Stimulated activated CD4-positive, alpha-beta T cell treated with anti-CD3 and anti-CD28 coated beads, TNF-alpha, amount 100 ng/mL, for 4 hours (primary cell): ENCODE data around the gene VEZT.
"Not testable (repeated sequence)": the region's sequence is repeated elsewhere in the genome, so short reads cannot be mapped to it uniquely, and the experiment has no call there.

Experiments used
- DNase-seq, 3 experiments: peaks; one replicate each; pipeline ENCODE4 v3.0.0-alpha.2; 2020; ENCODE audit warnings: low read depth in 3 of 3

Gene VEZT, protein sequence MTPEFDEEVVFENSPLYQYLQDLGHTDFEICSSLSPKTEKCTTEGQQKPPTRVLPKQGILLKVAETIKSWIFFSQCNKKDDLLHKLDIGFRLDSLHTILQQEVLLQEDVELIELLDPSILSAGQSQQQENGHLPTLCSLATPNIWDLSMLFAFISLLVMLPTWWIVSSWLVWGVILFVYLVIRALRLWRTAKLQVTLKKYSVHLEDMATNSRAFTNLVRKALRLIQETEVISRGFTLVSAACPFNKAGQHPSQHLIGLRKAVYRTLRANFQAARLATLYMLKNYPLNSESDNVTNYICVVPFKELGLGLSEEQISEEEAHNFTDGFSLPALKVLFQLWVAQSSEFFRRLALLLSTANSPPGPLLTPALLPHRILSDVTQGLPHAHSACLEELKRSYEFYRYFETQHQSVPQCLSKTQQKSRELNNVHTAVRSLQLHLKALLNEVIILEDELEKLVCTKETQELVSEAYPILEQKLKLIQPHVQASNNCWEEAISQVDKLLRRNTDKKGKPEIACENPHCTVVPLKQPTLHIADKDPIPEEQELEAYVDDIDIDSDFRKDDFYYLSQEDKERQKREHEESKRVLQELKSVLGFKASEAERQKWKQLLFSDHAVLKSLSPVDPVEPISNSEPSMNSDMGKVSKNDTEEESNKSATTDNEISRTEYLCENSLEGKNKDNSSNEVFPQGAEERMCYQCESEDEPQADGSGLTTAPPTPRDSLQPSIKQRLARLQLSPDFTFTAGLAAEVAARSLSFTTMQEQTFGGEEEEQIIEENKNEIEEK

DNA sequence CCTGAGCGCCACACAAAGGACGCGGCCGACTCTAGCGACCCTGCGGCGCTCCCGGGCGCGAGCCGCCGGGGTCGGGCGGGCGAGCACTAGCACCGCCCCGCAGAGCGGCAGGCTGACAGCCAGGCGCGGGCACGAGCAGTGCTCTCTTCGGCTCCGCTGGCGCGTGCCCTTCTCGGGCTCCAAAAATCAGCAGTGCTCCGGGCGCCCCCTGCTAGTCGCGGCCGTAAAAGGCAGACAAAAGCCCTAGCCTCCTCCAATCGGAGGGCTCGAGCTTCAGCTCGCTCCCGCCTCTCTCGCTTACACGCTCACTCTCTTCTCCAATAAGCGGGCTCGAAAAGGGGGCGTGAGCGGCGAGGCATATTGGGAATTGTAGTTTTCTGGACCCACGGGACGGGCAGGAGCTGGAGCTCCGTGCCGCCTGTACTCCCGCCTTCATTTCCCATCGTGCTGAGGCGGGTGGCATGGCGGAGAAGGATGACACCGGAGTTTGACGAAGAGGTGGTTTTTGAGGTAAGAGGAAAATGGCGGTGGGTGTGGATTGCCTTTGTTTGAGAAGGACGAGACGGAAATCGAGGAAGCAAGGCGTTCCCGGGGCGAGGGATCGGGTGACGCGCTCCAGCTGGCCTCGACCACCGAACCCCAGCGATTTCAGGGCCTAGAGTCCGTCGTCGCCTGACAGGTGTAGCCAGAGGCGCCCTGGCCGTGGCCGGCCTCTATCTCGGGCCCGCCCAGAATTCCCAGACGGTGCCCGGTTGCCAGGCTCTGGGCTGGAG is at the start of gene VEZT, which contains the start of gene FGD6:
TSS of gene VEZT (plus strand) at position 431 of the 773 bp plus-strand sequence. CDS start at position 475, 44 bp downstream.
TSS of gene FGD6 (minus strand) at position 91 of the 773 bp plus-strand sequence. CDS start 227 bp downstream, outside the sequence.
- peak; percentile 89 to 98 (median 96) for DNase-seq

DNA sequence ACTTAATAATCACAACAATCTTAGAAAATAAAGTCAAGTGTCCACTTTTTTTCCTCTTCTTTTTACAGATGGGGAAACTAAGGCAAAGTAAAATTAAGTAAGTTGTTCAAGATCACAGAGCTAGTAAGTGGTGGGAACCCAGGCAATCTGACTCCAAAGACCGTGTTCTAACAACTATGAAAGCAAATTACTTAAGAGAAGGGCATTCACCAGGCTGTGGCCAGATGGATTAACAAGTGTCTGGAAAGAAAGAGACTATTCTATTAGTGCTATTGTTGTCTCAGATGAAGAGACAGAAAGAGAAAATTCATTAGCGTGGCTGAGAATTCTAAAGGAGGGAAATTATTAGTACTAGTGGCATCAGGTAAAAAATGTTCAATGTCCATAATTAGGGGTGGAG is 48.9 kb upstream of the VEZT start:
- no peak for DNase-seq

DNA sequence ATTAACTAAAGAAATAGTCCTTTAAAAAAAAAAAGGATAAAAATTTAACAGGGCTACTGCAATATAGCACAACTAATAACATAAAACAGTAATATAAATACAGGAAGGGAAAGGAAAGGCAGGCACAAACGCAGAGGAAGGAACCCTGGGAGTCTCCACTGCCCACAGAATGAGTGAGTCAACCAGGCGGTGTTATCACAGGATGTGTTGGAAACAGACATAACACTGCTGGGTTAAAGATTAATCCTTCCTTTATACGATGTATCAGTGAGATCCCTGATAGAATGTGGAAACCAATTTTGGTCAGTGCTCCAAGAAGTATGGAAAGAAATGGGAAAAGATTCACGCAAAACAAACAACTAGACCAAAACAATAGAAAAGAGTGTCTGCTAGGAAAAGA is 48.2 kb upstream of the VEZT start:
- no peak for DNase-seq

DNA sequence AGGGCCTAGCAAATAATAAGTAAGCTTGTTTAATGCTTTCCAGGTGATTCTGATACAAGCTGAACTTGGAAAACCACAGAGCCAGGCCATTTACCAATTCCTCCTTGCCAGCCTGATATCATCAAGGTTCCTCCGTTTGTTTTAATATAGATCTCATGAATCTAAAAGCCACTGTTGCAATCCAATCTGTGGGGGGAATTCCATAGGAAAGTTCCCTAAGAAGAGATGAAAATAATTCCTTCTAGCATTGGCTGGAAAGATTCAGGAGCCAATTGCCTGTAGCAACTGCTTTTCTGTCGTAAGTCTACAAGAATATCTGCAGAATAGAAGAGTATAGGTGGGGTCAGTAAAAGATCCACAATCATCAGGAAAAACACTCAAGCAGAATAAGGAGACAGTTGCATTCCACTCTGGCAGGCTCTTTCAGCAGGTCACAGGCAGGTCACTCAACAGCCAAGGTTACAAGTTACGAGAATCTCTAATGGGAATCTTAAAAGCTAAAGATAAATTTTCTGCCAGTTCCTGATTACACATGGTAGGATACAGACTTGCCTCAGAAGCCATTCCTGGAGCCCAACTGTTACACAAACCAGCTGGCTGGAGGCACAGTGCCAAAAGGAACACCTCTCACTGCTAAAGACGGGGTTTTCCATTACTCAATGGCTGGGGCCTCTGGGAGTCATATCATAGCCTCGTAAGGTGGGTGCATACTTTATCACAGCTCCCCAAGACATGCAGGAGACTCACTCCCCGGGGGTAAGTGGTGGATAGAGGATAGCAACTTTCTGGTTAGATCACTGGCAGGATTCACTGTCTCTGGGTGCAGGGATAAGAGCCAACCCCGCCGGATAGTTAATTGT is 44.0 kb upstream of the VEZT start:
- no peak for DNase-seq

DNA sequence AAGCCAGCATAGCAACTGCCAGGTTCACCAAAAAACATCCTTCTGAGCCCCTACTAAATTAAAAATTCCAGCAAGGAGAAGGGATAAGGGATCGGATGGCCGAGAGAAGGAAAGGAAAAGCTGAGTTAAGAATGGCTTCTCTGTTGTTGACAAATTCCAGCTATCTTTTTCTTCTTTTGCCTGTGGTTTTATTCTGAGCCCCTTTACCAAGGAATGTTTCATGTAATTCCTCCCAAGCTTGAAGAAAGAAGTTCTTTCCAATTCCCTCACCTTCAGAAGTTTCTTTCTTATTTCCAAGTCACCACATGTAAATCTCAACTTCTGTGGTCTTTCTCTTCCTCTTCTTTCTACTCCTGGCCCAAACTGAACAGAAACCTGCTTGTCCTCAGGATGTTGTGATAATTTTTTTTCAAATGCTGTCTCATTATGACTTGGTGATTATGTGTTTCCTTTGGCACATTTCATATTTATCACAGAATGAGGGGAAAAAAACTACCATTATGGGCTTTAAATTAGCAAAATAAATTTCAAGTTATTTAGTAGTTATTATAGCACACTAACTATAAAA is 40.3 kb upstream of the VEZT start:
- no peak for DNase-seq

DNA sequence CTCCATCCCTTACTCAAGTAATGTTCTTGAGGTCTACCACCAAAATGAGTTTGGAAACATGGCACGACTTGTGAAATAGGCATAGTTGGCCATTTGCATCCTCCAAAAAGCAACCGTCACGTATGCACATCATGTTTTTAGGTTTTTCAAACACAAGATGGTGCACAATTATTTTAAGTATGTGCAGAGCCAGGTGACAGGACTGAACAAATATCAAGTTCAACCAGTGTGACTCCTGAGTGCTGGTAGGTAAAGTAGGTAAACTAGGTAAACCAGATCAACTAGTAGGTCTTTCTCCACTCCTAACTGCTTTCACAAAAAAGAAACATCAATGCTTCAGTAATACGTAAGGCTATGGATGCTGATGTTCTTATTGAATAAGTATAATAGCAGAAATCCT is 39.5 kb upstream of the VEZT start:
- no peak for DNase-seq

DNA sequence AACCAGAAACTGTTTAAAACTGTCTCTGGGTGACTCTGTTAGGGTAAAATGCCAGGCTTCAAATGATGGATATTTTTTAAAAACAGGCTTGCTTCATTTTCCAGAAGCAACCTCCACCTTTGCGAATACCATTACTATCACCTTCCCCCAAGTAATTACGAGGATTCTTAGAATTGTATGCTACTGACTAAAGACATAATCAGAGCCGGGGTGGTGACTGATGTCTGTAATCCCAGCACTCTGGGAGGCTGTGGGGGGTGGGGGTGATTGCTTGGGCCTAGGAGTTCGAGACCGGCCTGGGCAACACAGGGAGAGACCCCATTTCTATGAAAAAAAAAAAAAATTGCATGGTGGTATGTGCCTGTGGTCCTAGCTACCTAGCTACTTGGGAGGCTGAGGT is 38.6 kb upstream of the VEZT start:
- no peak for DNase-seq

DNA sequence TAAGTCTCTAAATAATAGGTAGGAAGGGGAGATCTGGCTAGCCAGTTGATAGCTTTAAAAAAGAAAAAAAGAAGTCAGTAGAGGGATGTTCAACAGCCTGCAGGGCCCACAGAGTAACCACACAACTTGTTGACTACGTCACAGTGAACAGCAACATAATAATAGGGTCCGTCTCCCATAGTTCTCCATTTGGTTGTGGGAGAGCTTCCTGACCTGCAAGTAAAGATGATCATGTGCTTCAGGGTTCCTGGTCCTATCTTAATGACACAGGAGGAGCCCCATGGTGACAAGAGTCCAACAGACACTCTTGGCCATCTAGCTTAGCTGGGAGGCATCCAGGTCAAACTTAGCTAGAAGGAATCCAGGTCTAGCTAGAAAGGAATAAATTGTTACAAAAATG is 36.5 kb upstream of the VEZT start:
- DNase-seq: no peak

DNA sequence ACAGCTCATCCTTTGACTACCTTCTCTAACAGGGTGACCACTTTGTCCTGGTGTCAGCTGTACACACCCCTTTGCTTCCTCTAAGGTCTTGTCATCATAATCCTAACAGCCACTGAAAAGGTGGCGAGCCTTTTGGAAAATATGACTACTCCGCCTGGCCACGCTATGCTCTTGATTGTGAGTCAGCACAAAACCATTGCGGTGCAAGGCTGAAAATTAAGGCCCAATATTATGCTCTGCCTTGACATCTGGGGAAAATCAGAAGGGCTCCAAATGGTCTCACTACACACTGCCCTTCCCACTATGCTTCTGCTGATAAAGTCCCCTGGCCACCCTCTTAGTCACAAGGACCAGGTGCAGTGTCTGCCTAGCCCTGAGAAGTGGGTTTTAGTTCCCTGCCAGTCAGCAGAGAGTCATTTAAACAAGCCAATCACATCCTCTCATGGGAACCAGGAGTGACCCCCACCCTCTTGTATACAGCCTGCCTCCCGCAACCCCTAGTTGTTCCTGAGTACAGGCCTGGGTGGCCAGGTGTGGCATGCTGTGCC is 34.7 kb upstream of the VEZT start:
- no peak for DNase-seq

DNA sequence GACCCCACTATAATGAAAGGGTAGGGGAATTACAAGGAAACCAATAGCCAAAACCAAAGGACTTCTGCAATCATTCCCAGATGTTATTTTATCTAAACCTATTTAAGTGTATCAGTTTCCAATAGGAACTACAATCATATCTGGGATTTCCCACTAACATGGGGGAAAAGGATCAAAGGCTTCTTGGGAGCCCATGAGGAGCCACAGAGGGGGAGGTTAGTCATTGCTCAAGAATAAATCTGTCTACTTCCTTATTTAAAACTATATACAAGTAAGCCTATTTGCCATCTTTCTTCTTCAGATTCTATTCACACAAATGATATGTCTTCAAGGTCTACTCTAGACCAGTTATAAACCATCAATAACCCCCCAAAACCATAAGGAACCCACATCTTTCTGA is 33.5 kb upstream of the VEZT start:
- DNase-seq: no peak

DNA sequence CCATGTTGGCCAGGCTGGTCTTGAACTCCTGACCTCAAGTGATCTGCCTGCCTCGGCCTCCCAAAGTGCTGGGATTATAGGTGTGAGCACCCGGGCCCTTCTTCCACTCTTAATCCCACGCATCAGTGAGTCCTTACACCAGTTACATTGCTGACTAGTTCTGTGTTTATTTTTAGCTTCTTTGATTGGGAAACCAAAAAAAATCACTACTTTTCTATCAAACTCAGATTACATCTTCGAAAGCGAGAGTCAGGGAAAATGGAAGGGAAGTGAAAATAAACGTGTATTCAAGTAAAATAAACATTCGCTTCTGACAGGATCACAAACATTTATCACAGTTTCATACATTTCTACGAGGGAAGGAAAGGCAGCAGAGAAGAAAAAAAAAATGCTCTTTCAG is 32.5 kb upstream of the VEZT start:
- DNase-seq: no peak

DNA sequence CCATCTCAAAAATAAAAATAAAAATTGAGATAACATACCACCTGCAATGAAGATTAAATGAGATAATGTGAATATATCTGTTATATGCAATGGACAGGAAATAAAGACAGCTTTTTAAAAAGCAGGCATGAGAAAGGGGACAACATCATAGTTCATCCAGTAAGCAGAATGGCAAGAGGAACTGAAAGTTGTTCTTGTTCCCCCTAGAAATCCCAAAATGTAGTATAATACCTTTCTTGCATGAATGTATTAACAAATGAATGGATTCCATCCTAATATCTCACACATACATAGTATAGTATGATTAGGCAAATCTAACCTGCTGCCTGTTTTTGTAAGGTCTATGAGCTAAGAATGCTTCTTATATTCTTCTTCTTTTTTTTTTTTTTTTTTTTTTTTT is 31.8 kb upstream of the VEZT start:
- DNase-seq: no peak

DNA sequence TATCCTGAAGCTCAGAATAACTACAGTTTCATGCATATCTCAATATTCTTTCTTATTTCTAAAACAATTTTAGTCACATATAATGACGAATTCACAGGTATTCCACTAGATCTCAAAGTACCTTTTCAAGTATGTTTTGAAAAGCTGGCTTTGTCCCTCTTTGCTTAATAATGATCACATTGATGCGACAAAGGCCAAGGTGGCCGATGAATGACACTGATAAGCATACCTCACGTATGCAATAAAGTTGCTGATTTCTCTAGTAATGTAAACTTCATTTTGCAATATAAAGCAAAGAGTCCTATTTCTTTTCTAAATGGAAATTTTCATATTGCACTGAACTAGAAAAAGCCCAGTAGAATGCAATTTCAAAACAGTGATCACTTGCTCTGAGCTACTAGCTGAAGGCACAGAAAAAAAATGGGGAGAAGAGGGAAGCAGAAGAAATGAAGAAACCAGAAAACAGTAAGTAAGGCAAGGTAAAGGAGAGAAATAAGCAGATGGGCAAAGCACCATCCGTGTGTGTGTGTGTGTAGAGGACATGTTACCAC is 29.7 kb upstream of the VEZT start:
- no peak for DNase-seq

DNA sequence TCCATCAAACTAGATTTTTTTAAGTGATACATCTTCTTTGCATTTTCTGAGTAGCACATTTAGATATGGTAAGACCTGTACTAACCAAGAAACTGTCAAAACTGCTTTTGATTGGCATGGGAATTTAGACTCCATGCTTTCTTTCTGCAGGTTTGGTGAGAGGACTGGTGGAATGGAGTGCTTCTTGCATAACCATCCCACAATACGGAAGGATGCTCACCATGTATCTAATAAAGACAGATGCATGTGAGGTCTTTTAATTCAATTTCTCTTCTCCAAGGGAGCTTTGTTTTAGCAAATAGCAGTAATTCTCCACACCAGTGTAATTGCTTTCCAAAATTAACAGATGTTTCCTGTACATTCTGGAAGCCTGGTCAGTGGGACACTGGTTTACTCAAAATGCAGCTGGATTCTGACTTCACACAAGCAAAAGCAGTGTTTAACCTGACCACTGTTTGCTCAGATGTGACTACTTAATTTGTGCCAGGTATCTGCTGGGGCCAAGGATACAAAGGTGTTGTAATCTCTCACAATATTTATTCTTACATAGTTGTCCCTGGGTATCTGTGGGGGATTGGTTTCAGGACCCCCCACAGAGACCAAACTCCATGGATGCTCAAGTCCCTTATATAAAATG is 26.4 kb upstream of the VEZT start:
- no peak for DNase-seq

DNA sequence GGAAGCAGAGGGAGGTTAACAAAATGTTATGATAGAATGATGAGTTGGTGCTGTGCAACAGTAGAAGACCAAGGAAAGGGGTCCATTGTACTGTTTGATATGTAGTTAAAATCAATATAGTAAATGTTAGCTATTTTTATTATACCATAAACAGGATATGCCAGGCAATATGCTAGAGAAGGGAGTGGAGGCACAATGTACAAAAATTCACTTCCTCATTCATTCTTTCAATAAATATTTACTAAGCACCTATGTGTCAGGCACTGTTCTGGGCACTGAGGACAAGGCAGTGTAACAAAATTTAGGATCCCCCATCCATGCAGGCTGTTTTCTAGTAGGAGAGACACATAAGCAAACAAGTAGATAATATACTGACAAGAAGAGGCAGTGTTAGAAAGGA is 25.3 kb upstream of the VEZT start:
- no peak for DNase-seq

DNA sequence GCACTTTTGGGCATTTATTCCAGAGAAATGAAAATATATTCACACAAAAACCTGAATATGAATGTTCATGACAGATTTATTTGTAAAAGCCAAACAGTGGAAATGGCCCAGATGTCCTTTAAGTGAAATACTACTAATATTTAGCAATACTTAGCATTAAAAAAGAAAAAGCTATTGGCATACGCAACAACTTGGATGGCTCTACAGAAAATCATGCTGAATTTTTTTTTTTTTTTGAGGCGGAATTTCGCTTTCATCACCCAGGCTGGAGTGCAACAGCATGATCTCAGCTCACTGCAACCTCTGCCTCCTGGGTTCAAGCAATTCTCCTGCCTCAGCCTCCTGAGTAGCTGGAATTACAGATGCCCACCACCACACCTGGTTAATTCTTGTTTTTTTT is 24.5 kb upstream of the VEZT start:
- DNase-seq: no peak

DNA sequence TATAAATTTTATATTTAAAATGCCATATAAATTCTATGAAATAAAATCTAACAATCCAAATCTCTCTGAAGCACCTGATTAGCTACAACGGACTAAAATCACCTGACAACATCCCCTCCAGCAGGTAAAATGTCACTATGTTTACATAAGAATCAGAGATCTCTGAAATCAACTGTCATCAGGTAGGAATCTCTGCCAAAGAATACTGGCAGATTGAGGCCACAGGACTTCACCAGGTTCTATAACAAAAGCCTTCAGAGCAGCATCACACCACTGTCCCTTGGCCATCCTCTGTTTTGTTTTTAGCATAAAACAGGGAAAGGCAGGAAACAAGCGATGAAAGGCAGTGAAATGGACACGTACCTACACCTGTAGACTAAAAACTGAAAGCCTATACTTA is 22.5 kb upstream of the VEZT start:
- DNase-seq: no peak

DNA sequence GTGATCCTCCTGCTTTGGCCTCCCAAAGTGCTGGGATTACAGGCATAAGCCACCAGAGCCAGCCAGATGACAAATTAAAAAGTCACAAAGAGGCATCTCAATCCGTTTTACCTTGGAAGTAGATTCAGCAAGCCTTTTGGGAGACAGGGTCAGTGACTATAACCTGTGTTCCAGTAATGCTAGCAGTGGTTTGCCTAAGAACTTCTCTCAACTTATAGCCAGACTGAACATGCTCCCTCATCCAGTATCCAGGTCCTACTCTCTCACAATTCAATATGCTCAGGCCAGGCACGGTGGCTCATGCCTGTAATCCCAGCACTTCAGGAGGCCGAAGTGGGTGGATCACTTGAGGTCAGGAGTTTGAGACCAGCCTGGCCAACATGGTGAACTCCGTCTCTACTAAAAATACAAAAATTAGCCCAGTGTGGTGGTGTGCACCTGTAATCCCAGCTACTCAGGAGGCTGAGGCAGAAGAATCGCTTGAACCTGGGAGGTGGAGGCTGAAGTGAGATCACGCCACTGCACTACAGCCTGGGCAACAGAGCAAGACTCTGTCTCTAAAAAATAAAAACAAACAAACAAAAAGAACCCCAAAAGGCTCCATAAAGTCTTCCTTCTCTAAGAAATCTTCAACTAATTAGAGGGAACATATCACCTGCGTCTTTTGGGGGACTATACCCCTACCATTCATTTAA is 20.6 kb upstream of the VEZT start:
- DNase-seq: not testable (repeated sequence)

DNA sequence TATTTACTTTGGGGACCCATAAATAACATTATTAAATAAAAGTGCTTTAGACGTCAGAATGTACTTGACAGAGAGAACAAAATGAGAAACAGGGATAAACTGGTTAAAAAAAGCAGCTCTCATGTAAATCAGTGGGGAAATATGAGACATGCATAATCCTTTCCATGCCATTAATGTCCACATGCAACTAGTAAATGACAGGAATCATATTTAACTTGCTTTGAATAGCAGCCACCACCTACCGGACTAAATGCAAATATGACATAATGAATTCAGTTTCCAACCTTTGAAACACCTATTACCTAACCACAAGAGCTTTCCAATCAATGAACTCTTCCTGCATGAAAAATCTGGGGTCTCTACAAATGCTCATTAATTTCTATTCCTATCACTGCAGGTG is 20.0 kb upstream of the VEZT start:
- DNase-seq: no peak
